Measurements from ENCODE around the gene DZIP1.
"Not testable (repeated sequence)": the region's sequence is repeated elsewhere in the genome, so short reads cannot be mapped to it uniquely, and the experiment has no call there.

Gene DZIP1

GRCh38 chr13:95601216-95601615 lies 43.3 kb downstream of the DZIP1 start:
- FAIRE-seq: no peak

GRCh38 chr13:95596701-95597100 lies 47.8 kb downstream of the DZIP1 start:
- no peak for FAIRE-seq

- no peak for FAIRE-seq
Measured at GRCh38 chr13:95593462-95593861, 51.0 kb downstream of the DZIP1 start.

GRCh38 chr13:95588721-95589120 lies 55.8 kb downstream of the DZIP1 start:
- no peak for FAIRE-seq

GRCh38 chr13:95588134-95588533 lies 56.4 kb downstream of the DZIP1 start:
- no peak for FAIRE-seq

GRCh38 chr13:95585867-95586266 lies 58.6 kb downstream of the DZIP1 start:
- FAIRE-seq: no peak

GRCh38 chr13:95579303-95579702 lies 65.2 kb downstream of the DZIP1 start:
- no peak for FAIRE-seq

GRCh38 chr13:95573221-95573620 lies 71.3 kb downstream of the DZIP1 start:
- no peak for FAIRE-seq

- FAIRE-seq: no peak
Measured at GRCh38 chr13:95571941-95572340, 72.6 kb downstream of the DZIP1 start.

GRCh38 chr13:95570016-95570415 lies 74.5 kb downstream of the DZIP1 start:
- no peak for FAIRE-seq

GRCh38 chr13:95568131-95568530 lies 76.4 kb downstream of the DZIP1 start:
- FAIRE-seq: no peak

GRCh38 chr13:95565758-95566157 lies 78.7 kb downstream of the DZIP1 start:
- not testable (repeated sequence) for FAIRE-seq

GRCh38 chr13:95564733-95565291 lies 79.7 kb downstream of the DZIP1 start:
- no peak for FAIRE-seq

GRCh38 chr13:95564091-95564490 lies 80.4 kb downstream of the DZIP1 start:
- FAIRE-seq: no peak

GRCh38 chr13:95560387-95560786 lies 84.1 kb downstream of the DZIP1 start:
- no peak for FAIRE-seq

- no peak for FAIRE-seq
Measured at GRCh38 chr13:95559100-95559499, 85.4 kb downstream of the DZIP1 start.

GRCh38 chr13:95557013-95557412 lies 87.5 kb downstream of the DZIP1 start:
- FAIRE-seq: no peak

- FAIRE-seq: no peak
Measured at GRCh38 chr13:95553581-95554385, 90.7 kb downstream of the DZIP1 start.

- no peak for FAIRE-seq
Measured at GRCh38 chr13:95552539-95553441, 91.7 kb downstream of the DZIP1 start, which contains the start of gene CLDN10. Gene CLDN10 (plus strand): TSS chr13:95552720. CDS start chr13:95552754, 34 bp downstream.

GRCh38 chr13:95552208-95552538 lies 92.3 kb downstream of the DZIP1 start:
- no peak for FAIRE-seq

GRCh38 chr13:95547531-95548167 lies 96.9 kb downstream of the DZIP1 start:
- no peak for FAIRE-seq

- no peak for FAIRE-seq
Measured at GRCh38 chr13:95546919-95547318, 97.6 kb downstream of the DZIP1 start.

- FAIRE-seq: no peak
Measured at GRCh38 chr13:95544293-95544692, 100.2 kb downstream of the DZIP1 start.

Data from colon (tissue), 2 donors.